Liver (tissue), 9 donors: ENCODE results near the gene ZBTB11. TPM values are rescaled to one million over a fixed set of nuclear protein-coding genes. Genes with fewer than 3 reads are reported as not detected.

Source experiments
- DNase-seq: peaks from one replicate; pipeline ENCODE4 v3.0.0-alpha.2; 2017; ENCODE audit warnings: low spot score
- H3K27ac ChIP-seq, 2 donors: one replicate each; pipeline ENCODE4 v1.7.0; 2013; ENCODE audit warnings: inconsistent platforms in 2 of 2, low read length in 2 of 2, control low read depth in 1 of 2, low read depth in 1 of 2, mild to moderate bottlenecking in 1 of 2
- H3K27me3 ChIP-seq, 4 donors: one replicate each; pipeline versions ENCODE4 v1.6.1 to v1.7.0; 2013; ENCODE audit warnings: low read length in 3 of 4, inconsistent platforms in 1 of 4, mild to moderate bottlenecking in 1 of 4, moderate library complexity in 1 of 4; ENCODE audit not compliant: control insufficient read depth in 4 of 4, insufficient read depth in 4 of 4
- H3K36me3 ChIP-seq, 4 donors: one replicate each; pipeline versions ENCODE4 v1.6.1 to v1.7.0; 2013; ENCODE audit warnings: low read length in 3 of 4, mild to moderate bottlenecking in 3 of 4, low read depth in 1 of 4, moderate library complexity in 1 of 4; ENCODE audit not compliant: control insufficient read depth in 4 of 4, insufficient read depth in 3 of 4
- H3K4me1 ChIP-seq, 4 donors: one replicate each; pipeline versions ENCODE4 v1.6.1 to v1.7.0; 2013; ENCODE audit warnings: low read length in 3 of 4, mild to moderate bottlenecking in 3 of 4, moderate library complexity in 1 of 4; ENCODE audit not compliant: control insufficient read depth in 4 of 4, insufficient read depth in 4 of 4
- H3K4me3 ChIP-seq, 3 donors: one replicate each; pipeline versions ENCODE4 v1.6.1 to v1.7.0; 2013; ENCODE audit warnings: low read length in 3 of 3, control low read depth in 1 of 3, low read depth in 1 of 3, mild to moderate bottlenecking in 1 of 3
- H3K9ac ChIP-seq, 2 donors: one replicate each; pipeline ENCODE4 v1.7.0; 2013; ENCODE audit warnings: low read length in 2 of 2, mild to moderate bottlenecking in 2 of 2, moderate library complexity in 2 of 2, control low read depth in 1 of 2, low read depth in 1 of 2
- H3K9me3 ChIP-seq, 4 donors: one replicate each; pipeline versions ENCODE4 v1.6.1 to v1.7.0; 2013; ENCODE audit warnings: low read length in 3 of 4; ENCODE audit not compliant: control insufficient read depth in 4 of 4
- EGR1 ChIP-seq, 2 donors: IDR thresholded peaks; 2 replicates each; pipeline ENCODE4 v1.6.1; 2016 to 2018; ENCODE audit warnings: antibody characterized with exemption in 2 of 2, low read depth in 2 of 2
- FOXA1 ChIP-seq: IDR thresholded peaks from 2 replicates; pipeline ENCODE4 v1.6.1; 2016; ENCODE audit warnings: antibody characterized with exemption
- FOXA2 ChIP-seq: IDR thresholded peaks from 2 replicates; pipeline ENCODE4 v1.6.1; 2016; ENCODE audit warnings: antibody characterized with exemption
- HNF4A ChIP-seq, 2 donors: conservative IDR thresholded peaks; 2 replicates each; pipeline ENCODE4 v1.6.1; 2016; ENCODE audit warnings: antibody characterized with exemption in 2 of 2, mild to moderate bottlenecking in 2 of 2
- HNF4G ChIP-seq: IDR thresholded peaks from 2 replicates; pipeline ENCODE4 v1.6.1; 2016; ENCODE audit warnings: antibody characterized with exemption
- JUND ChIP-seq, 2 donors: IDR thresholded peaks; 2 replicates each; pipeline ENCODE4 v1.6.1; 2016; ENCODE audit warnings: antibody characterized with exemption in 2 of 2
- MAX ChIP-seq: IDR thresholded peaks from 2 replicates; pipeline ENCODE4 v1.6.1; 2016; ENCODE audit warnings: antibody characterized with exemption
- NR2F2 ChIP-seq: IDR thresholded peaks from 2 replicates; pipeline ENCODE4 v1.6.1; 2016; ENCODE audit warnings: antibody characterized with exemption
- RAD21 ChIP-seq, 2 donors: IDR thresholded peaks; 2 replicates each; pipeline ENCODE4 v1.6.1; 2016; ENCODE audit warnings: antibody characterized with exemption in 2 of 2, mild to moderate bottlenecking in 2 of 2
- REST ChIP-seq: IDR thresholded peaks from 2 replicates; pipeline ENCODE4 v1.6.1; 2016; ENCODE audit warnings: antibody characterized with exemption, mild to moderate bottlenecking
- RXRA ChIP-seq, 2 donors: IDR thresholded peaks; 2 replicates each; pipeline ENCODE4 v1.6.1; 2017 to 2018; ENCODE audit warnings: antibody characterized with exemption in 2 of 2, mild to moderate bottlenecking in 1 of 2
- SP1 ChIP-seq: IDR thresholded peaks from 2 replicates; pipeline ENCODE4 v1.6.1; 2018; ENCODE audit warnings: antibody characterized with exemption, mild to moderate bottlenecking
- TAF1 ChIP-seq: conservative IDR thresholded peaks from 2 replicates; pipeline ENCODE4 v1.6.1; 2016; ENCODE audit warnings: antibody characterized with exemption, mild to moderate bottlenecking
- YY1 ChIP-seq: IDR thresholded peaks from 2 replicates; pipeline ENCODE4 v1.6.1; 2016; ENCODE audit warnings: antibody characterized with exemption, mild to moderate bottlenecking
- WGBS: extraction: QIAGEN DNeasy Blood & Tissue Kit; methylation state at CpG from one replicate; pipeline ENCODE4 v1.1.7; 2013; 5-methylcytosine and 5-hydroxymethylcytosine counted together
- polyA plus RNA-seq, 2 donors: library from polyadenylated mRNA; stranded (reverse) in 1 of 2; unstranded in 1 of 2; fragments of 200-250 nt in 1 of 2; fragments of >200 nt in 1 of 2; fragmentation: Nextera tagmentation in 1 of 2; extraction: Ambion mirVana in 1 of 2; gene quantifications; one replicate each; pipeline versions ENCODE4 v1.2.1 to v1.2.3, GENCODE V29; 2013 to 2015
- total RNA-seq, 2 donors: library from RNA; depleted of rRNA; stranded (reverse); fragments of >200 nt; gene quantifications; one replicate each; pipeline ENCODE4 v1.2.3, GENCODE V29; 2014
- TF ChIP-seq, protein P1 (sequence below): fragments of 150-350 bp; IDR thresholded peaks from 2 replicates; pipeline ENCODE4 v1.5.1; 2017; ENCODE audit warnings: improper control_type of control experiment, low read depth, low read length; ENCODE audit not compliant: missing input control
- TF ChIP-seq, protein P2 (sequence below): IDR thresholded peaks from 2 replicates; pipeline ENCODE4 v1.6.1; 2016; ENCODE audit warnings: antibody characterized with exemption
- TF ChIP-seq, protein P3 (sequence below): IDR thresholded peaks from 2 replicates; pipeline ENCODE4 v1.6.1; 2016; ENCODE audit warnings: antibody characterized with exemption
- donor health status: healthy.
- donor health status: healthy.
- donor health status: healthy.
- donor health status: healthy.
- donor health status: healthy.

Gene ZBTB11
- total and polyA plus RNA-seq, 4 donors, result 3.8 to 18.7 (median 9.2) TPM

DNA sequence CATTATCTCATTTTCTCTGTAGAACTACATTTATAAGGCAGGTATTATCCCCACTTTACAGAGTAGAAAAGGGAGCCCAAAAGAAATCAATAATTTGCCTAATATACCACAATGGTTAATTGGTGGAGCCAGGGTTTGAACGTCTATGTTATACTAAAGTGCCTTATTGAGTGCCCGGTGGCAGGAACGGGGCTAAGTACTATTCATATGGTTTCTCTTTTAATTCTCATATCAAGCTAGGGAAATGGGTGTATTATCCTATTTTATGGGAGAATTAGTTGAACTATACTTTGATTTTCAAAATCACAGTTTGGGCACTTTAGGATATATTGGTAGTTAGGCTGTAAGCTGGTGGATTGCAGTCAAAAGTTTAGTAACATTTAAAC is 49.0 kb upstream of the ZBTB11 start:
- TF ChIP-seq, protein P1, sequence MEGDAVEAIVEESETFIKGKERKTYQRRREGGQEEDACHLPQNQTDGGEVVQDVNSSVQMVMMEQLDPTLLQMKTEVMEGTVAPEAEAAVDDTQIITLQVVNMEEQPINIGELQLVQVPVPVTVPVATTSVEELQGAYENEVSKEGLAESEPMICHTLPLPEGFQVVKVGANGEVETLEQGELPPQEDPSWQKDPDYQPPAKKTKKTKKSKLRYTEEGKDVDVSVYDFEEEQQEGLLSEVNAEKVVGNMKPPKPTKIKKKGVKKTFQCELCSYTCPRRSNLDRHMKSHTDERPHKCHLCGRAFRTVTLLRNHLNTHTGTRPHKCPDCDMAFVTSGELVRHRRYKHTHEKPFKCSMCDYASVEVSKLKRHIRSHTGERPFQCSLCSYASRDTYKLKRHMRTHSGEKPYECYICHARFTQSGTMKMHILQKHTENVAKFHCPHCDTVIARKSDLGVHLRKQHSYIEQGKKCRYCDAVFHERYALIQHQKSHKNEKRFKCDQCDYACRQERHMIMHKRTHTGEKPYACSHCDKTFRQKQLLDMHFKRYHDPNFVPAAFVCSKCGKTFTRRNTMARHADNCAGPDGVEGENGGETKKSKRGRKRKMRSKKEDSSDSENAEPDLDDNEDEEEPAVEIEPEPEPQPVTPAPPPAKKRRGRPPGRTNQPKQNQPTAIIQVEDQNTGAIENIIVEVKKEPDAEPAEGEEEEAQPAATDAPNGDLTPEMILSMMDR, result no peak
- TF ChIP-seq TAF1, result no peak
- TF ChIP-seq, protein P2, sequence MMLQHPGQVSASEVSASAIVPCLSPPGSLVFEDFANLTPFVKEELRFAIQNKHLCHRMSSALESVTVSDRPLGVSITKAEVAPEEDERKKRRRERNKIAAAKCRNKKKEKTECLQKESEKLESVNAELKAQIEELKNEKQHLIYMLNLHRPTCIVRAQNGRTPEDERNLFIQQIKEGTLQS, result no peak
- TF ChIP-seq MAX, result no peak
- TF ChIP-seq RXRA (IDR thresholded peaks at IDR 0.05), result no peak
- no peak for TF ChIP-seq HNF4A (conservative IDR thresholded peaks at IDR 0.05)
- TF ChIP-seq, protein P3, sequence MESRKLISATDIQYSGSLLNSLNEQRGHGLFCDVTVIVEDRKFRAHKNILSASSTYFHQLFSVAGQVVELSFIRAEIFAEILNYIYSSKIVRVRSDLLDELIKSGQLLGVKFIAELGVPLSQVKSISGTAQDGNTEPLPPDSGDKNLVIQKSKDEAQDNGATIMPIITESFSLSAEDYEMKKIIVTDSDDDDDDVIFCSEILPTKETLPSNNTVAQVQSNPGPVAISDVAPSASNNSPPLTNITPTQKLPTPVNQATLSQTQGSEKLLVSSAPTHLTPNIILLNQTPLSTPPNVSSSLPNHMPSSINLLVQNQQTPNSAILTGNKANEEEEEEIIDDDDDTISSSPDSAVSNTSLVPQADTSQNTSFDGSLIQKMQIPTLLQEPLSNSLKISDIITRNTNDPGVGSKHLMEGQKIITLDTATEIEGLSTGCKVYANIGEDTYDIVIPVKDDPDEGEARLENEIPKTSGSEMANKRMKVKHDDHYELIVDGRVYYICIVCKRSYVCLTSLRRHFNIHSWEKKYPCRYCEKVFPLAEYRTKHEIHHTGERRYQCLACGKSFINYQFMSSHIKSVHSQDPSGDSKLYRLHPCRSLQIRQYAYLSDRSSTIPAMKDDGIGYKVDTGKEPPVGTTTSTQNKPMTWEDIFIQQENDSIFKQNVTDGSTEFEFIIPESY, result no peak
- TF ChIP-seq HNF4G, result no peak
- no peak for TF ChIP-seq FOXA1
- no peak for TF ChIP-seq FOXA2
- TF ChIP-seq JUND (IDR thresholded peaks at IDR 0.05), result no peak
- TF ChIP-seq YY1, result no peak
- no peak for TF ChIP-seq REST
- no peak for TF ChIP-seq EGR1 (IDR thresholded peaks at IDR 0.05; ENCODE audit: low read depth in 2 of 2)
- TF ChIP-seq RAD21 (IDR thresholded peaks at IDR 0.05), result no peak
- TF ChIP-seq SP1, result no peak
- TF ChIP-seq NR2F2, result no peak
- no peak for DNase-seq
- no peaks in the 10 kb centered on the region for H3K36me3 ChIP-seq
- peaks cover 0 to 10% (median 6%) of the 10 kb centered on the region in 4 donors for H3K4me1 ChIP-seq
- no peaks in the 10 kb centered on the region for H3K9me3 ChIP-seq
- peak overlapping the region in 1 of 3 donors; percentile 91 for H3K4me3 ChIP-seq
- H3K27ac ChIP-seq, result no peak overlapping the region
- peak overlapping the region in 1 of 2 donors; percentile 97 for H3K9ac ChIP-seq
- 56% methylated on average over 3 of the region's 3 CpGs for WGBS
- no peaks in the 10 kb centered on the region for H3K27me3 ChIP-seq
